ENCODE measurements around the gene DNAH6. TPM values are rescaled to one million over a fixed set of nuclear protein-coding genes. Genes with fewer than 3 reads are reported as not detected.

The DNAH6 gene
- total RNA-seq, 4 donors from 2014 or later, result 0.04 to 0.67 (median 0.27) TPM

DNA sequence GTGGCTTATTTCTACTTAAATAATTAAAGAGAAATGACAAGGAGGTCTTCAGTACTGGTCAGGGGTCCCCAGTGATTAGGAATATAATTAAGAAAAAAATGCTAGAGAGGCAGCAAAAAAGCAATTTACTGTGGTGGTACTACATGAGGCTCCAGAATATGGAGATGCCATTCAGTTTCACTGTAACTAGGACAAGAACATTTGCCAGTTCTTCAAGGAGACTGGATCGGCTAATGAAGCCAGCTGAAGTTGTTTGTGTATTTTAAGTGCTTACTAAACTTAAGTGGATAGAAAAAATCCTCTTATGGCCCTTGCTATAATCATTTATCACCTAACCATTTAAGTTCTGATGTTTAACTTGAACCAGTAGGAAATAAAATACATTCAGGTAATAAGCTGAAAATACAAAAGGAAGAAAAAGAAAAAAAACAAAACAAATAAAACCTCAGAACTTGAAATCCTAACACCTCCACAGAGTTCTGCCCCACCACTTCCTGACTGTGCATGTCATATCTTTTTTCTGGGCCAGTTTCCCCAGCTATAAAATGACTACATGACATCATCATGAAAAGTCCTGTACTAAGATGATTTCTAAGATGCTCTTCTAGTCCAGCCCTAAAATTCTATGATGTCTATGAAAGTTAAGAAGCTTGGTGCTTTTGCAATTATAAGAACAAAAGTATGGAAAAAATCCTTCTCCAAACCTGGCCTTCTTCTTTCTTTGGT is 266.6 kb downstream of the DNAH6 start:
- Histone ChIP-seq H3K4me3 (no peak overlapping the region), H3K4me1 (no peaks in the 10 kb centered on the region), H3K9me3 (no peaks in the 10 kb centered on the region), H3K27ac (no peak overlapping the region), H3K36me3 (no peaks in the 10 kb centered on the region), H3K27me3 (no peaks in the 10 kb centered on the region)
- ATAC-seq, result no peak
- TF ChIP-seq EP300 (IDR thresholded peaks at IDR 0.05) (no peak), POLR2A (IDR thresholded peaks at IDR 0.05) (no peak), POLR2AphosphoS5 (IDR thresholded peaks at IDR 0.05) (no peak)
- TF ChIP-seq, protein P1, sequence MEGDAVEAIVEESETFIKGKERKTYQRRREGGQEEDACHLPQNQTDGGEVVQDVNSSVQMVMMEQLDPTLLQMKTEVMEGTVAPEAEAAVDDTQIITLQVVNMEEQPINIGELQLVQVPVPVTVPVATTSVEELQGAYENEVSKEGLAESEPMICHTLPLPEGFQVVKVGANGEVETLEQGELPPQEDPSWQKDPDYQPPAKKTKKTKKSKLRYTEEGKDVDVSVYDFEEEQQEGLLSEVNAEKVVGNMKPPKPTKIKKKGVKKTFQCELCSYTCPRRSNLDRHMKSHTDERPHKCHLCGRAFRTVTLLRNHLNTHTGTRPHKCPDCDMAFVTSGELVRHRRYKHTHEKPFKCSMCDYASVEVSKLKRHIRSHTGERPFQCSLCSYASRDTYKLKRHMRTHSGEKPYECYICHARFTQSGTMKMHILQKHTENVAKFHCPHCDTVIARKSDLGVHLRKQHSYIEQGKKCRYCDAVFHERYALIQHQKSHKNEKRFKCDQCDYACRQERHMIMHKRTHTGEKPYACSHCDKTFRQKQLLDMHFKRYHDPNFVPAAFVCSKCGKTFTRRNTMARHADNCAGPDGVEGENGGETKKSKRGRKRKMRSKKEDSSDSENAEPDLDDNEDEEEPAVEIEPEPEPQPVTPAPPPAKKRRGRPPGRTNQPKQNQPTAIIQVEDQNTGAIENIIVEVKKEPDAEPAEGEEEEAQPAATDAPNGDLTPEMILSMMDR (IDR thresholded peaks at IDR 0.05), result no peak
- 36 to 67% methylated on average over 1 of the region's 1 CpG for WGBS, 2 donors (ENCODE audit: low coverage in 1 of 2)

DNA sequence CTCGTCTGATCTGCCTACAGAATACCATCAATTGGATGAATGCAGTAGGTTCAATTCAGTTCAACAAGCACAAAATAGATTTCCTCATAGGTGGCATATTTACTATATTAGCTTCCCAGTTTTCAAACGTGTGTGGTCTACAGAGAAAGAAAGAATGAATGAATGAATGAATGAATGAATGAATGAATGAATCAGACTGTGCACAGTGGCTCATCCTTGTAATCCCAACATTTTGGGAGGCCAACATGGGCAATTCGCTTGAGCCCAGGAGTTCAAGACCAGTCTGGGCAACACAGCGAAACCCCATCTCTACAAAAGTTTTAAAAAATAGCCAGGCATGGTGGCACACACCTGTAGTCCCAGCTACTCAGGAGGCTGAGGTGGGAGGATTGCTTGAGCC is 269.7 kb downstream of the DNAH6 start:
- Histone ChIP-seq H3K4me3 (no peak overlapping the region), H3K4me1 (no peaks in the 10 kb centered on the region), H3K27ac (no peak overlapping the region), H3K27me3 (no peaks in the 10 kb centered on the region), H3K9me3 (no peaks in the 10 kb centered on the region), H3K36me3 (no peaks in the 10 kb centered on the region)
- TF ChIP-seq POLR2AphosphoS5 (IDR thresholded peaks at IDR 0.05) (no peak), EP300 (IDR thresholded peaks at IDR 0.05) (no peak), POLR2A (IDR thresholded peaks at IDR 0.05) (no peak)
- TF ChIP-seq, protein P1 (IDR thresholded peaks at IDR 0.05), result no peak
- WGBS, 2 donors (ENCODE audit: low coverage in 1 of 2), result 88 to 89% methylated on average over 3 to 4 of the region's 4 CpGs
- ATAC-seq, result no peak

GRCh38 chr2:84786601-84787000 is 270.3 kb downstream of the DNAH6 start:
- Histone ChIP-seq H3K36me3 (no peaks in the 10 kb centered on the region), H3K4me1 (no peaks in the 10 kb centered on the region), H3K27ac (no peak overlapping the region), H3K4me3 (no peak overlapping the region), H3K27me3 (no peaks in the 10 kb centered on the region), H3K9me3 (no peaks in the 10 kb centered on the region)
- TF ChIP-seq, protein P1 (IDR thresholded peaks at IDR 0.05), result no peak
- TF ChIP-seq EP300 (IDR thresholded peaks at IDR 0.05), result no peak
- no peak for TF ChIP-seq POLR2A (IDR thresholded peaks at IDR 0.05)
- no peak for TF ChIP-seq POLR2AphosphoS5 (IDR thresholded peaks at IDR 0.05)
- no peak for ATAC-seq

DNA sequence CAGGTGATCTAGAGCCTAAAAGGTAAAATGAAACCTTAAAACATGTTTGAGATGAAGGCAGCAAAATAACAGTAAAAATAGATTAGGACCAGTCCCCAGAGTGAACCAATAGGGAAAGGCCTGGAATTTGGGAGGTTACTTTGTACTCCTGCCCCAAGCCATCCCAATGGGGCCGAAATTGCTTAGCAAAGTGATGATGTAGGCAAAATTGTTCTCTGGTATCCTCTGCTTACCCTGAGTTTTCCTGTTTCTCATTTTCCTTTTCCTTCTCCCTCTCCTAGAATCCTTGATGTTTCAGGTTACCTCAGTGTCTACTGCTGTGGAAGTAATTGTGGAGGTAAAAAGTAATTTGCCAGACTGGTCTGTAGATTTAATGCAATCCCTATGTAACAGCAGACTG is 271.7 kb downstream of the DNAH6 start:
- Histone ChIP-seq H3K4me3 (no peak overlapping the region), H3K27ac (no peak overlapping the region), H3K4me1 (no peaks in the 10 kb centered on the region), H3K27me3 (no peaks in the 10 kb centered on the region), H3K9me3 (no peaks in the 10 kb centered on the region), H3K36me3 (no peaks in the 10 kb centered on the region)
- 29% methylated on average over 1 of the region's 1 CpG; no CpG with 5 or more reads in 1 of the 2 donors for WGBS, 2 donors (ENCODE audit: low coverage in 1 of 2)
- ATAC-seq, result no peak
- no peak for TF ChIP-seq POLR2AphosphoS5 (IDR thresholded peaks at IDR 0.05)
- TF ChIP-seq EP300 (IDR thresholded peaks at IDR 0.05), result no peak
- TF ChIP-seq, protein P1 (IDR thresholded peaks at IDR 0.05), result no peak
- no peak for TF ChIP-seq POLR2A (IDR thresholded peaks at IDR 0.05)

GRCh38 chr2:84788498-84788897 is 272.2 kb downstream of the DNAH6 start:
- TF ChIP-seq POLR2A (IDR thresholded peaks at IDR 0.05) (no peak), EP300 (IDR thresholded peaks at IDR 0.05) (no peak)
- no peaks in the 10 kb centered on the region for H3K9me3 ChIP-seq
- ATAC-seq, result no peak

More at GRCh38 chr2:84788498-84788897, 272.2 kb downstream of the DNAH6 start:
- H3K27me3 ChIP-seq, result no peaks in the 10 kb centered on the region
- H3K4me1 ChIP-seq, result no peaks in the 10 kb centered on the region
- H3K36me3 ChIP-seq, result no peaks in the 10 kb centered on the region
- no peak overlapping the region for H3K27ac ChIP-seq
- 63 to 78% methylated on average over 3 of the region's 3 CpGs for WGBS, 2 donors (ENCODE audit: low coverage in 1 of 2)
- H3K4me3 ChIP-seq, result no peak overlapping the region

Data from gastroesophageal sphincter (tissue), 4 donors.